ENCODE results near the gene GALNT14. TPM values are rescaled to one million over a fixed set of nuclear protein-coding genes. Genes with fewer than 3 reads are reported as not detected.

Gene GALNT14
- total and polyA plus RNA-seq, 9 of the 15 experiments (the other 6 are each of a cell fraction or from before 2014, with no cell fraction given), result 0.11 TPM; not detected in 8

- in situ Hi-C loops (cut with MboI), result no loop called here
- DNase-seq (ENCODE audit: extremely low read depth in 1 of 4, low spot score in 3 of 4) (no peak), FAIRE-seq (no peak), ATAC-seq (no peak)
- H3K27ac ChIP-seq (ENCODE audit: extremely low read depth, low read depth, low read length), result no peak overlapping the region
- no peak overlapping the region for H3K4me2 ChIP-seq (ENCODE audit: insufficient read depth, low read length)
- intact Hi-C loops (cut with micrococcal nuclease), result no loop called here
- no peaks in the 10 kb centered on the region for H3K4me1 ChIP-seq (replicated peaks in 1 of 2; ENCODE audit: control insufficient read depth in 2 of 2, insufficient read depth in 2 of 2, low read length in 2 of 2)
- TF ChIP-seq, protein P1, sequence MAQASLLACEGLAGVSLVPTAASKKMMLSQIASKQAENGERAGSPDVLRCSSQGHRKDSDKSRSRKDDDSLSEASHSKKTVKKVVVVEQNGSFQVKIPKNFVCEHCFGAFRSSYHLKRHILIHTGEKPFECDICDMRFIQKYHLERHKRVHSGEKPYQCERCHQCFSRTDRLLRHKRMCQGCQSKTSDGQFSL (CRISPR knock-in tag; IDR thresholded peaks at IDR 0.05), result no peak
- TF ChIP-seq, protein P1 (tag; IDR thresholded peaks at IDR 0.05), result no peak
- TF ChIP-seq, protein P2, sequence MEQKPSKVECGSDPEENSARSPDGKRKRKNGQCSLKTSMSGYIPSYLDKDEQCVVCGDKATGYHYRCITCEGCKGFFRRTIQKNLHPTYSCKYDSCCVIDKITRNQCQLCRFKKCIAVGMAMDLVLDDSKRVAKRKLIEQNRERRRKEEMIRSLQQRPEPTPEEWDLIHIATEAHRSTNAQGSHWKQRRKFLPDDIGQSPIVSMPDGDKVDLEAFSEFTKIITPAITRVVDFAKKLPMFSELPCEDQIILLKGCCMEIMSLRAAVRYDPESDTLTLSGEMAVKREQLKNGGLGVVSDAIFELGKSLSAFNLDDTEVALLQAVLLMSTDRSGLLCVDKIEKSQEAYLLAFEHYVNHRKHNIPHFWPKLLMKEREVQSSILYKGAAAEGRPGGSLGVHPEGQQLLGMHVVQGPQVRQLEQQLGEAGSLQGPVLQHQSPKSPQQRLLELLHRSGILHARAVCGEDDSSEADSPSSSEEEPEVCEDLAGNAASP (IDR thresholded peaks at IDR 0.05), result no peak
- TF ChIP-seq FOXP1 (CRISPR knock-in tag; IDR thresholded peaks at IDR 0.05), result no peak
- H3K27me3 ChIP-seq (ENCODE audit: control insufficient read depth in 2 of 2, insufficient read depth in 2 of 2, low read length in 2 of 2), result peaks cover 0 to 42% of the 10 kb centered on the region in 2 experiments; a peak in 3 of 5 replicates
- H3K79me2 ChIP-seq (ENCODE audit: control insufficient read depth, insufficient read depth, low read length), result no peaks in the 10 kb centered on the region
- H2AFZ ChIP-seq (ENCODE audit: low read depth, low read length), result no peak overlapping the region
- BruUV-seq (replicated peaks), result no TSS peak
- H4K20me1 ChIP-seq (replicated peaks; ENCODE audit: control insufficient read depth, insufficient read depth, low read length), result no peaks in the 10 kb centered on the region
- ChIA-PET POLR2A (no interaction called here), CTCF (ENCODE audit: low intra/inter-chr PET ratio) (no interaction called here)
- no peaks in the 10 kb centered on the region for H3K36me3 ChIP-seq (ENCODE audit: control insufficient read depth, insufficient read depth, low read length)
- H3K9me3 ChIP-seq (replicated peaks; ENCODE audit: control insufficient read depth, insufficient read depth, low read depth, low read length), result no peaks in the 10 kb centered on the region
- H3K9ac ChIP-seq (ENCODE audit: insufficient read depth in 1 of 2, low read depth in 2 of 2, low read length in 2 of 2), result no peak overlapping the region
- H3K9me1 ChIP-seq (ENCODE audit: control insufficient read depth, insufficient read depth, low read length), result peaks cover 3% of the 10 kb centered on the region
- H3K4me3 ChIP-seq, result no peak overlapping the region
- 1% methylated on average over 7 of the region's 7 CpGs for WGBS (ENCODE audit: insufficient coverage, low coverage, missing lambda C conversion rate)
These were observed 83.3 kb downstream of the GALNT14 start for GRCh38 chr2:31054842-31055388.
